GM13977 (cell line): ENCODE measurements around the gene TEDDM1.
"Not testable (repeated sequence)": the region's sequence is repeated elsewhere in the genome, so short reads cannot be mapped to it uniquely, and the experiment has no call there.

Source experiments
- DNase-seq: peaks from one replicate; pipeline ENCODE4 v3.0.0; 2012; ENCODE audit warnings: low spot score
- CTCF ChIP-seq: IDR thresholded peaks from 2 replicates; pipeline ENCODE4 v1.5.1; 2012; ENCODE audit warnings: mild to moderate bottlenecking, control low read depth; ENCODE audit not compliant: insufficient read depth; ENCODE audit errors: extremely low read depth, missing control alignments
- in situ Hi-C: fragments of 300-500 bp; cut with MboI; formaldehyde crosslinking; loops from one replicate; pipeline ENCODE4 v1.12.0; 2022; ENCODE audit warnings: low sequenced_read_pairs, low pct_unique_long_range_greater_than_20kb, mixed read lengths, inconsistent platforms; ENCODE audit not compliant: unreplicated experiment

The TEDDM1 gene, protein sequence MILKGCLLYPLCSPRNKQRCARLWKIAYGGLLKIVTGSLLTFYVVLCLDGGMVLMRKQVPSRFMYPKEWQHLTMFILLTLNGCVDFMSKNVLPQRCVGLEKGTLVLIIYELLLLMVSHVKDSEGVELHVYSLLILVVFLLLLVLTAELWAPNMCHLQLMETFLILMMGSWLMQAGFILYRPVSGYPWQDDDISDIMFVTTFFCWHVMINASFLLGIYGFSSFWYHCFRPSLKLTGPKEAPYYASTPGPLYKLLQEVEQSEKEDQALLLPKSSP

GRCh38 chr1:182400567-182400966, at the start of gene TEDDM1:
TSS of gene TEDDM1 (minus strand) at chr1:182400667. CDS start at chr1:182400485, 182 bp downstream.
- no peak for DNase-seq
- no peak for TF ChIP-seq CTCF
- in situ Hi-C loops = no loop called here

DNA sequence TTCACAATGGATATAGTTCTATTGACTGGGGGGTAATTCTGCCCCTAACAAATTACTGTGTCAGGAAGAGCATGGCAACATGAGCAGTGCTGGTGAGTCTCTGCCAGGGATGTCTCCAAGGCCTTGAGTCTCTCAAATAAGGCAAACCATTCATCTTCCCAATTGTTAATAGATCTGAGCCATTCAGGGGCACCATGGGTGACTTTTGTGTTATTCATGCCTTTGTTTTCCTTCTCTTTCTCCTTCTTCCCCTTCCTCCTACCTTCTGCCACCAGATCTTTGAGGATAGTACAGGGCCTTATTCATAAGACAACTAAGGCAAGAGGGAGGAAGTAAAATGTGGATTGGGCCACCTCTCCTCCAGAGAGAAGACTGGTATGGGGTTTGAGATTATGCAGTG, 49.6 kb upstream of the TEDDM1 start, which contains the start of gene RGSL1:
Gene RGSL1 (plus strand): TSS at position 60 of the 400 bp plus-strand sequence. CDS start 20 bp downstream, at position 80.
- no peak for TF ChIP-seq CTCF
- no peak for DNase-seq
- in situ Hi-C loops = no loop called here

DNA sequence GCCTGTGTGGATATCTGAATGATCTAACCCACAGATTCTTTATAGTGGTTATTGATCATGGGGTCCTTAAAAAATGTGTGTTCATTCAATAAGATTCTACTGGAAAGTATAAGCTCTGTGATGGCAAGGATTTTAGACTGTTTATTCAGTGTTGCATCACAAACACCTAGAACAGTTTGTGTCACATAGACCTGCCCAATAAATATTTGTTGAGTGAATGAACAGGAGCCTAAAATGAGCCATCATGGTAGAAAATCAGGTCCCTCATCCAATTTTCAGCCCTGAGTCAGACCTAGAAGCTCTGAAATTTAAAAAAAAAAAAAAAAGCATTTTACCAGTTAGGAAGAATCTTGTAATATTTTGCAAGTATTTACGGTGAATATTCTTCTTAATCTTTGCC, 47.2 kb upstream of the TEDDM1 start:
- no peak for DNase-seq
- in situ Hi-C loops = loop anchor here (10.0 kb wide), 2 partner anchors 137 to 337 kb away; partner anchors contain the start of genes NPL and RNASEL
- no peak for TF ChIP-seq CTCF

DNA sequence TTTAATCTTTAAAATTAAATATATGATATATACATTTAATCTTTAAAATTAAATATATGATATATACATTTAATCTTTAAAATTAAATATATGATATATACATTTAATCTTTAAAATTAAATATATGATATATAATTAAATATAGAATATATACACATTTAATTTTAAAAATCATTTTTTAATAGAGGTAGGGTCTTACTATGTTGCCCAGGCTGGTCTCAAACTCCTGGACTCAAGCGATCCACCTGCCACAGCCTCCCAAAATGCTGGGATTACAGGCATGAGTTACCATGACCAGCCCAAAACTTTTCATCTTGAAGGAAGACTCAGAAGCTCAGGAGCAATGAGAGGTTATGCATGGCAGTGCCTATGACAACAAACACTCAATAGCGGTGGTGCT, 46.7 kb upstream of the TEDDM1 start:
- DNase-seq = not testable (repeated sequence)
- in situ Hi-C loops = loop anchor here (10.0 kb wide), 2 partner anchors 138 to 338 kb away; partner anchors contain the start of genes NPL and RNASEL

DNA sequence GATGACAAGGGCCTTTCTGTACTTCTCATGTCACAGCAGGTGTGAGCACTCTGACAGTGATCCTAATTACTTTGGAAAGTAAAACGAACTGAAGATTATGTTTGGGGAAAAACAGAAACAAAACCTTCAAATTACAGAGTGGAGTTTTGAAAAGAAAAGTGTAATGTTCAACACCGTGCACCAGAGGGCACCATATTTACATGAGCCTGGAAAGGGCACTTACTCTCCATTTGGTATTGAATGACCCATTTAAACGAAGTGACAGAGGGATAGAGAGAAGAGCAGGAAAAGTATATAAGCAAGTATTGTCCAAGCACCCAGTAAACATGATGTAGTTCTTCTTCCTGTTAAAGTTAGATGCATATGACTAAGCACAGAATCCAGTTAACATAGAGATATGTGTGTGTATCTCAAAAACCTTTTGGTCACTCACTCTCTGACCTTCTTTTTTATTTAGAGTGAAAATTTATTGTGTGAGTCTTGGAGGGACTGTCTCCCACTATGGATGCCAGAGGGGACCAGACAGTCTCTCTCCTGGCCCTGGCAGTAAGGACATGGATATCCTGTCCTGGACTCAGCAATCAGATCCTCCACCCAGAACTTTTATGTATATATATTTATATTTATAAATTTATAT, 45.7 kb upstream of the TEDDM1 start:
- TF ChIP-seq CTCF = peak; percentile 62
- DNase-seq = peak; percentile 71
- in situ Hi-C loops = loop anchor here (10.0 kb wide), 2 partner anchors 139 to 339 kb away; partner anchors contain the start of genes NPL and RNASEL

DNA sequence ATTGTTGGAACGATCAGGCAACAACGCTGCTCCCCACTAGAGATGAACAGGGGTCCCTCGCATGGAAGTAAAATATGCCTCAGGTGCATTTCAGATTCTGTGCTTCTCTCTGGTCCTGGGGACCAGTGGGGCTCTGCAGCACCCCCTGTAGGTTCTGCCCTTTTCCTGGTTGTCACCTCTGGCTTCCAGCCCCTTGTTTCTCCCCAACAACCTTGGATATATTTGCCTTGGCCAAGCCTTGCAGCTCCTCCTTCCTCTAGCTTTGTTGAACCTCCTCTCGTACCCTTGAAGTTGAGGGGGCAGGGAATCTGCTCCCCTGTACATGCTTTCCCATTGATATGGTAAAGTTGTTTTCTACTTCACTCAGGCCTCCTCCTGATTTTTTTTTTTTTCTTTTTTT, 44.0 kb upstream of the TEDDM1 start:
- peak; percentile 36 for TF ChIP-seq CTCF
- in situ Hi-C loops = loop anchor here (10.0 kb wide), 2 partner anchors 140 to 340 kb away; partner anchors contain the start of genes NPL and RNASEL
- DNase-seq = no peak

DNA sequence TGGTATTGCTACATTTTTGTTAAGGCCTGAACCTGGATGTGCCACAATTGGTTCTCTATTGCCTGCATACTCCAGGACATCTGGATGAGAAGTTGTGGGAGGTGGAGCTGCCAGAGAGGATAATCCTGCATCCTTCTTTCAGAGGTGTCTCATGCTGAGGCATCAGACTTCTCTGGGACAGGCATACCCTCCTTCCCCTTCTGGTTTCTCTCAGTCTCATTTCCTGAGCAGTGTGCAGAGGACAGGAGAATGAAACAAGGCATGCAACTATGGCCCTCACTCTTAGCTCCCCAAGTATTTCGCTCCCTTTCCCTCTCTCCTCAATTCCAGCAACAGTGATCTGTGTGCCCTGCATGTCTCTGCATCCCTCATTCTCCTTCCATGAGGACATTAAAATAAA, 41.9 kb upstream of the TEDDM1 start:
- in situ Hi-C loops = loop anchor here (10.0 kb wide), 2 partner anchors 142 to 342 kb away; partner anchors contain the start of genes NPL and RNASEL
- no peak for TF ChIP-seq CTCF
- no peak for DNase-seq
